GM12892 (cell line): ENCODE measurements around the gene PRDM15.

ENCODE experiments used
- DNase-seq: peaks from one replicate; pipeline ENCODE4 v3.0.0; 2011; ENCODE audit not compliant: insufficient read length
- FAIRE-seq: peaks from 2 replicates; lab custom pipeline; 2011; peaks lifted over from hg19 to GRCh38; lab: Jason Lieb, UNC
- POLR2A ChIP-seq: IDR thresholded peaks from 2 replicates; pipeline ENCODE4 v1.6.1; 2011; ENCODE audit warnings: low read depth, low read length, control low read depth
- POLR2AphosphoS5 ChIP-seq: IDR thresholded peaks from 2 replicates; pipeline ENCODE4 v1.6.1; 2011; ENCODE audit warnings: low read depth, low read length, control low read depth
- TAF1 ChIP-seq: IDR thresholded peaks from 2 replicates; pipeline ENCODE4 v1.6.1; 2011; ENCODE audit warnings: low read depth, mild to moderate bottlenecking, control low read depth, low read length, borderline replicate concordance

The PRDM15 gene

GRCh38 chr21:41843584-41843983 is 35.6 kb downstream of the PRDM15 start:
- DNase-seq: no peak
- no peak for TF ChIP-seq TAF1
- no peak for FAIRE-seq

GRCh38 chr21:41840880-41841279 is 38.3 kb downstream of the PRDM15 start:
- FAIRE-seq (no peak), DNase-seq (no peak)
- no peak for TF ChIP-seq POLR2AphosphoS5
- no peak for TF ChIP-seq TAF1
- TF ChIP-seq POLR2A: no peak

- FAIRE-seq (no peak), DNase-seq (no peak)
- TF ChIP-seq POLR2AphosphoS5 (no peak), TAF1 (no peak), POLR2A (no peak)
Measured at GRCh38 chr21:41839387-41840000, 39.6 kb downstream of the PRDM15 start.

GRCh38 chr21:41837756-41838297 is 41.3 kb downstream of the PRDM15 start:
- no peak for FAIRE-seq
- TF ChIP-seq POLR2A: no peak
- TF ChIP-seq TAF1: no peak
- TF ChIP-seq POLR2AphosphoS5: no peak
- no peak for DNase-seq

GRCh38 chr21:41836166-41837015 is 42.8 kb downstream of the PRDM15 start:
- FAIRE-seq (no peak), DNase-seq (no peak)
- TF ChIP-seq TAF1: no peak
- no peak for TF ChIP-seq POLR2AphosphoS5
- no peak for TF ChIP-seq POLR2A

- no peak for TF ChIP-seq TAF1
- TF ChIP-seq POLR2A: no peak
- TF ChIP-seq POLR2AphosphoS5: no peak
- DNase-seq: no peak
- FAIRE-seq: no peak
Measured at GRCh38 chr21:41835711-41836154, 43.4 kb downstream of the PRDM15 start.

- no peak for DNase-seq
- FAIRE-seq: no peak
- TF ChIP-seq TAF1 (no peak), POLR2A (no peak), POLR2AphosphoS5 (no peak)
Measured at GRCh38 chr21:41834926-41835663, 44.0 kb downstream of the PRDM15 start.

- no peak for DNase-seq
- FAIRE-seq: no peak
- TF ChIP-seq TAF1: no peak
- no peak for TF ChIP-seq POLR2AphosphoS5
Measured at GRCh38 chr21:41834252-41834925, 44.8 kb downstream of the PRDM15 start.

- FAIRE-seq (peak; percentile 76), DNase-seq (peak; percentile 64)
- TF ChIP-seq TAF1 (no peak), POLR2A (no peak), POLR2AphosphoS5 (no peak)
Measured at GRCh38 chr21:41833497-41834115, 45.5 kb downstream of the PRDM15 start.

GRCh38 chr21:41832596-41833496 is 46.3 kb downstream of the PRDM15 start:
- DNase-seq: peak; percentile 52
- no peak for FAIRE-seq
- no peak for TF ChIP-seq TAF1
- no peak for TF ChIP-seq POLR2A
- TF ChIP-seq POLR2AphosphoS5: no peak
